ENCODE results near the gene SERPIND1.

SERPIND1 gene

GRCh38 chr22:20760084-20760483 is 13.8 kb upstream of the SERPIND1 start:
- TF ChIP-seq MYC (IDR thresholded peaks at IDR 0.05; ENCODE audit: low read depth, low read length) (no peak), POLR2A (IDR thresholded peaks at IDR 0.05; ENCODE audit: extremely low read depth, insufficient read length) (no peak), CTCF (IDR thresholded peaks at IDR 0.05; ENCODE audit: low read depth, low read length) (no peak)
- TF ChIP-seq, protein P1, sequence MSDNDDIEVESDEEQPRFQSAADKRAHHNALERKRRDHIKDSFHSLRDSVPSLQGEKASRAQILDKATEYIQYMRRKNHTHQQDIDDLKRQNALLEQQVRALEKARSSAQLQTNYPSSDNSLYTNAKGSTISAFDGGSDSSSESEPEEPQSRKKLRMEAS (IDR thresholded peaks at IDR 0.05; ENCODE audit: low read depth, low read length): no peak
- no peak for DNase-seq (ENCODE audit: low read depth)
- no peak overlapping the region for H3K4me3 ChIP-seq (ENCODE audit: low read depth, low read length)

DNA sequence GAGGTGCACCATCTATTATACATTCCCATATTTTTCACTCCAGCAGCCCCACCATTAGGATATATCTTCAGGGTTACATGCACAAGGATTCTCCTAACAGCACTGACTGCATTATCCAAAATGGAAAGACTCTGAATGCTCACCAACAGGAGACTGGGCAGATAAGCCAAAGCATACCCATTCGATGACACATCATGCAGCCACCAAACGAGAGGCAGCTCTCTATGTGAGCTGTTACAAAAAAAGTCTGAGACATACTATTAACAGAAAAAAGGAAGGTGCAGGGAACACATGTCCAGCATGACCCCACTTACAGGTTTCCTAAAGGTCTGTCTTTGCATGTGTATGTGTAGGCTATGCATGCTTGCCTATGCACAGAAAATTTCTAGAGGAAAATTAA is 12.4 kb upstream of the SERPIND1 start:
- DNase-seq (ENCODE audit: low read depth): no peak
- H3K4me3 ChIP-seq (ENCODE audit: low read depth, low read length): no peak overlapping the region
- TF ChIP-seq CTCF (IDR thresholded peaks at IDR 0.05; ENCODE audit: low read depth, low read length) (no peak), POLR2A (IDR thresholded peaks at IDR 0.05; ENCODE audit: extremely low read depth, insufficient read length) (no peak), MYC (IDR thresholded peaks at IDR 0.05; ENCODE audit: low read depth, low read length) (no peak)
- TF ChIP-seq, protein P1 (IDR thresholded peaks at IDR 0.05; ENCODE audit: low read depth, low read length): no peak

DNA sequence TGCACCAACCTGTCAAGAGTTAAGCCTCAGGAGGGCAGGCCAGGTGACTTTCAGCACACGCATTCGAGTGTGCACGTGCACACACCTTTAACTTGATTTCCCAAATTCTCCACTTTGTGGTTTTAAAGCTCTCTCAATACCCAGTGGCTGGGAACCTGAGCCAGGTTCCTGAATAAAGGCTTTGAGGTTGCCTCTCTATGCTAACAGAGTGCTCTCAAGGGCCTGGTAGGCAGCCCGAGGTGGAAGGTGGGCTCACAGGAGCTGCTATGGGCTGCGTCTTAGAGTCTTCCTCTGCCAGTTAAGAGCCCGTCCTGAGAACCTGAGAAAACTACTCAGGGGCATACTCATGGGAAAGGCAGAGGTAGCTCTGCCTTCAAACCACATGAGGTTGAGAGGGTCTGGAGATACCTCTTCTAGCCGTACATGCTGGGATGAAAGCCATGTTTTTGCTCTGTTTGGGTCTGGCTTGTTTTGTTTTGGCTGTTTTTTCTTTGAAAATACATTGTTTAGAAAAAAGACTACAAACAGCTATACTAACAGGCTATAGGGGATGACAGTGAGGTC is 11.6 kb upstream of the SERPIND1 start:
- TF ChIP-seq CTCF (IDR thresholded peaks at IDR 0.05; ENCODE audit: low read depth, low read length) (no peak), POLR2A (IDR thresholded peaks at IDR 0.05; ENCODE audit: extremely low read depth, insufficient read length) (no peak), MYC (IDR thresholded peaks at IDR 0.05; ENCODE audit: low read depth, low read length) (no peak)
- TF ChIP-seq, protein P1 (IDR thresholded peaks at IDR 0.05; ENCODE audit: low read depth, low read length): no peak
- H3K4me3 ChIP-seq (ENCODE audit: low read depth, low read length): no peak overlapping the region
- DNase-seq (ENCODE audit: low read depth): no peak

- no peak for TF ChIP-seq CTCF (IDR thresholded peaks at IDR 0.05; ENCODE audit: low read depth, low read length)
- no peak for TF ChIP-seq POLR2A (IDR thresholded peaks at IDR 0.05; ENCODE audit: extremely low read depth, insufficient read length)
- TF ChIP-seq, protein P1 (IDR thresholded peaks at IDR 0.05; ENCODE audit: low read depth, low read length): no peak
- no peak for TF ChIP-seq MYC (IDR thresholded peaks at IDR 0.05; ENCODE audit: low read depth, low read length)
- no peak overlapping the region for H3K4me3 ChIP-seq (ENCODE audit: low read depth, low read length)
- no peak for DNase-seq (ENCODE audit: low read depth)
Measured at GRCh38 chr22:20763630-20764470, 10.1 kb upstream of the SERPIND1 start.

- TF ChIP-seq POLR2A (IDR thresholded peaks at IDR 0.05; ENCODE audit: extremely low read depth, insufficient read length) (no peak), CTCF (IDR thresholded peaks at IDR 0.05; ENCODE audit: low read depth, low read length) (no peak), MYC (IDR thresholded peaks at IDR 0.05; ENCODE audit: low read depth, low read length) (no peak)
- TF ChIP-seq, protein P1 (IDR thresholded peaks at IDR 0.05; ENCODE audit: low read depth, low read length): no peak
- no peak for DNase-seq (ENCODE audit: low read depth)
- H3K4me3 ChIP-seq (ENCODE audit: low read depth, low read length): no peak overlapping the region
Measured at GRCh38 chr22:20764471-20764720, 9.5 kb upstream of the SERPIND1 start.

Measured in NB4 (cell line).